Amniotic stem cell (primary cell): ENCODE data around the gene CRYBG3.
A peak's percentile ranks its signal among the peaks of the same experiment; 100 is the strongest.

Experiments used
- DNase-seq: peaks from one replicate; lab custom pipeline; 2025; lab: John Stamatoyannopoulos, UW

CRYBG3 gene

GRCh38 chr3:97948351-97949109 lies 126.7 kb downstream of the CRYBG3 start:
- DNase-seq: no peak

- DNase-seq: no peak
These were observed 127.3 kb downstream of the CRYBG3 start for GRCh38 chr3:97949110-97949485.

- no peak for DNase-seq
These were observed 127.9 kb downstream of the CRYBG3 start for GRCh38 chr3:97949743-97950142.

- DNase-seq: no peak
These were observed 128.5 kb downstream of the CRYBG3 start for GRCh38 chr3:97950360-97950759.

GRCh38 chr3:97952280-97952679 lies 130.5 kb downstream of the CRYBG3 start:
- no peak for DNase-seq

- DNase-seq: no peak
These were observed 131.1 kb downstream of the CRYBG3 start for GRCh38 chr3:97952872-97953271.

GRCh38 chr3:97954228-97954827 lies 132.5 kb downstream of the CRYBG3 start:
- DNase-seq: no peak

GRCh38 chr3:97956051-97956450 lies 134.2 kb downstream of the CRYBG3 start:
- no peak for DNase-seq

GRCh38 chr3:97957617-97958311 lies 136.0 kb downstream of the CRYBG3 start:
- no peak for DNase-seq

- DNase-seq: no peak
These were observed 136.6 kb downstream of the CRYBG3 start for GRCh38 chr3:97958396-97958795.

GRCh38 chr3:97958796-97959195 lies 137.0 kb downstream of the CRYBG3 start:
- no peak for DNase-seq

GRCh38 chr3:97959872-97960271 lies 138.1 kb downstream of the CRYBG3 start:
- DNase-seq: no peak

GRCh38 chr3:97960551-97960950 lies 138.7 kb downstream of the CRYBG3 start:
- DNase-seq: no peak

- DNase-seq: no peak
These were observed 139.4 kb downstream of the CRYBG3 start for GRCh38 chr3:97960993-97961766.

- no peak for DNase-seq
These were observed 146.2 kb downstream of the CRYBG3 start for GRCh38 chr3:97967966-97968365.

- no peak for DNase-seq
These were observed 146.6 kb downstream of the CRYBG3 start for GRCh38 chr3:97968376-97968775.

- DNase-seq: no peak
These were observed 147.7 kb downstream of the CRYBG3 start for GRCh38 chr3:97969541-97969940.

- no peak for DNase-seq
These were observed 148.3 kb downstream of the CRYBG3 start for GRCh38 chr3:97970156-97970555.

- no peak for DNase-seq
These were observed 149.3 kb downstream of the CRYBG3 start for GRCh38 chr3:97970956-97971620.

- peak; percentile 20 for DNase-seq
These were observed 150.1 kb downstream of the CRYBG3 start, which contains the start of gene RIOX2 for GRCh38 chr3:97971679-97972567. Gene RIOX2 (minus strand): TSS chr3:97972431. CDS start chr3:97967593, 4,838 bp downstream.

- no peak for DNase-seq
These were observed 151.2 kb downstream of the CRYBG3 start for GRCh38 chr3:97972976-97973375.
